GM12864 (cell line): ENCODE results near the gene FOLH1.
"Not testable (repeated sequence)": the region's sequence is repeated elsewhere in the genome, so short reads cannot be mapped to it uniquely, and the experiment has no call there.

Experiments used
- DNase-seq: peaks from one replicate; pipeline ENCODE4 v3.0.0-alpha.2; 2011; ENCODE audit warnings: low read depth
- H3K4me3 ChIP-seq: 2 replicates; pipeline ENCODE4 v1.5.1; 2011; ENCODE audit warnings: mild to moderate bottlenecking, low read depth, low read length, control low read depth
- TF ChIP-seq, protein P1 (sequence below): IDR thresholded peaks from 2 replicates; pipeline ENCODE4 v1.5.1; 2011; ENCODE audit warnings: low read depth, mild to moderate bottlenecking, moderate library complexity, low read length, control low read depth, inconsistent platforms; ENCODE audit errors: missing control alignments

FOLH1 gene

DNA sequence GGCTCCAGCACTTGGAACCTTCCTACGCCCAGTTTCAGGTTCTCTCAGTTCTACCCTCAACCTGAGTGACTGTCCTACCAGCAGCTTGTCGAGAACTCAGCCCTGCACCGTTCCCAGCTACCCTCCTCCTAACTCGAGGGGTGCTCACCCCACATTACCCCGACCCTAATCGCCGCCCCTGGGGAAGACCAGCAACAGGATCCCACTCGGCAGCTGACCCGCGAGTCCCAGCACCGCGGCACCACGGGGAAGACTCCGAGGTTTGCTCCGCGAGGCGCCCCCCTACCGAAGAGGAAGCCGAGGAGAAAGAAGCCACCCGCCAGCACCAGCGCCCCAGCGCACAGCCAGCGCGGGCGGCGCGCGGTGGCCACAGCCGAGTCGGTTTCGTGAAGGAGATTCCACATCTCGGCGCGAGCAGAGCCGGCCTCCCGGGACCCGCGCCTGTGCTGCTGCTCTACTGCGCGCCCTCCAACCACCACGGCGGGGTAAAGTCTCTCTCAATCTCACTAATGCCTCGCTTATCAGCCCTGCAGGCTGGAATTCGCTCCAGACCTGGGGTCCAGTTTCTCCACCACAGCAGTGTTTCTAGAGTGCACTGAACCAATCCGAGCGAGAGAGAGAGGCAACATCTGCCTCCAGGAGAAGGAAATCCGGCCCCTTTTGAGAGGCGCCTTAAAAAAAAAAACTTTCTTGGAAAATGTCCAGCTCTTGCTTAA, at the start of gene FOLH1:
TSS of gene FOLH1 (minus strand) at position 597 of the 716 bp plus-strand sequence. CDS start at position 404, 193 bp downstream.
- H3K4me3 ChIP-seq, result no peak within 1 kb of the TSS
- TF ChIP-seq, protein P1, sequence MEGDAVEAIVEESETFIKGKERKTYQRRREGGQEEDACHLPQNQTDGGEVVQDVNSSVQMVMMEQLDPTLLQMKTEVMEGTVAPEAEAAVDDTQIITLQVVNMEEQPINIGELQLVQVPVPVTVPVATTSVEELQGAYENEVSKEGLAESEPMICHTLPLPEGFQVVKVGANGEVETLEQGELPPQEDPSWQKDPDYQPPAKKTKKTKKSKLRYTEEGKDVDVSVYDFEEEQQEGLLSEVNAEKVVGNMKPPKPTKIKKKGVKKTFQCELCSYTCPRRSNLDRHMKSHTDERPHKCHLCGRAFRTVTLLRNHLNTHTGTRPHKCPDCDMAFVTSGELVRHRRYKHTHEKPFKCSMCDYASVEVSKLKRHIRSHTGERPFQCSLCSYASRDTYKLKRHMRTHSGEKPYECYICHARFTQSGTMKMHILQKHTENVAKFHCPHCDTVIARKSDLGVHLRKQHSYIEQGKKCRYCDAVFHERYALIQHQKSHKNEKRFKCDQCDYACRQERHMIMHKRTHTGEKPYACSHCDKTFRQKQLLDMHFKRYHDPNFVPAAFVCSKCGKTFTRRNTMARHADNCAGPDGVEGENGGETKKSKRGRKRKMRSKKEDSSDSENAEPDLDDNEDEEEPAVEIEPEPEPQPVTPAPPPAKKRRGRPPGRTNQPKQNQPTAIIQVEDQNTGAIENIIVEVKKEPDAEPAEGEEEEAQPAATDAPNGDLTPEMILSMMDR, result no peak
- no peak for DNase-seq

DNA sequence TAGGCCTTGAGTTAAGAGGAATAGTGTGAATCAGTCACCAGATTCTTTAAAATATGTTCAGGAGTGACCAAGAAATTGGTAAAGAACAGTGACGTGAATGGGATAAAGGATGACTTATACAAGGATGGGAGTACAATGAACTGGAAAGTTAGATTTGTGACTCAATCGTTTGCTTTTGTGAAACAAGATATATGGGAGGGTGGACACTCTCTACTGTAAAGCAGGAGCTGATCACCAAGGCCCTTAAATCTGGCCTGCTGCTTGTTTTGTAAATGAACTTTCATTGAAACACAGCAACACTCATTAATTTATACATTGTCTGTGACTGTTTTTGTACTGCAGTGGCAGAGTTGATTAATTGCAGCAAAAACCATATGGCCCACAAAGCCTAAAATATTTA, 46.7 kb upstream of the FOLH1 start:
- not testable (repeated sequence) for DNase-seq, H3K4me3 ChIP-seq

DNA sequence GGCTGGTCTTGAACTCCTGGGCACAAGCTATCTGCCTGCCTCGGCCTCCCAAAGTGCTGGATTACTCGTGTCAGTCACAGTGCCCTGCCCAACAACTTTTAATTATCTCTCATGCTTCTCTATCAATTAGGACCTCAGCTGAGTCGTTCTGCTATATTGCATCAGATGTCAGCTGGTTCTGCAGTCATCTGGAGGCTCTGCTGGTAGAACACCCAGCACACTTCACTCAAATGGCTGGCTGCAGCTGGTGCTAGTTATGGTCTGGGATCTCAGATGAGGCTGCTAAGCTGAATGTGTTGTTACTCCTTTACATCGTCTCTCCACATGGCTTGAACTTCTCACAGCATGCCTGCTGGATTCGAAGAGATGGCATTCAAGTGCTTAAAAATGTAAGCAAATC, 42.8 kb upstream of the FOLH1 start:
- H3K4me3 ChIP-seq, DNase-seq: not testable (repeated sequence)

DNA sequence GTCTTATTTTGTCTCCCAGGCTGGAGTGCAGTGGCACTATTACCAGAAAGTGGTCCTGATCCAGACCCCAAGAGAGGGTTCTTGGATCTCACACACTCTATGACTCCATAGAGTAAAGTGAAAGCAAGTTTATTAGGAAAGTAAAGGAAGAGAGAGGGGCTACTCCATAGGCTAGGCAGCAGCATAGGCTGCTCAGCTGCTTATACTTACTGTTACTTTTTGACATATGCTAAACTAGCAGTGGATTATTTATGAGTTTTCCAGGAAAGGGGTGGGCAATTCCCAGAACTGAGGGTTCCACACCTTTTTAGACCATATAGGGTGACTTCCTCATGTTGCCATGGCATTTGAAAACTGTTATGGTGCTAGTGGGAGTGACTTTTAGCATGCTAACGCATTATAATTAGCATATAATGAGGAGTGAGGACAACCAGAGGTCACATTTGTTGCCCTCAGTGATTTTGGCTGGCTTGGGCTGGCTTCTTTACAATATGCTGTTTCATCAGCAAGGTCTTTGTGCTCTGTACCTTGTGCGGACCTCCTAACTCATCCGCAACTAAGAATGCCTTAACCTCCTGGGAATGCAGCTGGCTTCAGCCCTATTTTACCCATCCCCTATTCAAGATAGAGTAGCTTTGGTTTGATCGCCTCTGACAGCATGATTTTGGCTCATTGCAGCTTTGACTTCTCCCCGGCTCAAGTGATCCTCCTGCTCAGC, 42.2 kb upstream of the FOLH1 start:
- DNase-seq, H3K4me3 ChIP-seq: not testable (repeated sequence)

- H3K4me3 ChIP-seq, DNase-seq: not testable (repeated sequence)
Observed at GRCh38 chr11:49249363-49249762, 41.0 kb upstream of the FOLH1 start.

- not testable (repeated sequence) for DNase-seq, H3K4me3 ChIP-seq
Observed at GRCh38 chr11:49233685-49234084, 25.3 kb upstream of the FOLH1 start.

- DNase-seq, H3K4me3 ChIP-seq: not testable (repeated sequence)
Observed at GRCh38 chr11:49233019-49233418, 24.6 kb upstream of the FOLH1 start.

GRCh38 chr11:49231725-49232124, 23.3 kb upstream of the FOLH1 start:
- not testable (repeated sequence) for H3K4me3 ChIP-seq, DNase-seq

DNA sequence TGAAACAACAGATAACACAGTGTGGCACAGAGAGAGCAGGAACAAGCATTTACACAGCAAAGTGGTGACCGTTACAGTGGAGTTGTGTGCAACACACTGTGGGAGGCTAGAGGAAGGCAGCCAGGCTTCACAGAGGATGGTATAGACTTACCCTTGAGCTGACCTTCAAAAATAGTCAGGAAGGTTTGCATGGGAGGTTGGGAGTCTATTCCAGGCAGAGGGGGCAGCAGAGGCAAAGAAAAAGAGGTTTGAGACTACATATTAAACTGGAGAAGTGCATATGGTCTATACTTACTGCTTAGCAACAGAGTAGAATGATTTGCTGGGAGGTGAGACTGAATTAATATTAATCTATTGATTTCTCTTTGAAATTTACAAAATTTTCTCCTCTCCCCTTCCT, 22.1 kb upstream of the FOLH1 start:
- not testable (repeated sequence) for H3K4me3 ChIP-seq, DNase-seq

DNA sequence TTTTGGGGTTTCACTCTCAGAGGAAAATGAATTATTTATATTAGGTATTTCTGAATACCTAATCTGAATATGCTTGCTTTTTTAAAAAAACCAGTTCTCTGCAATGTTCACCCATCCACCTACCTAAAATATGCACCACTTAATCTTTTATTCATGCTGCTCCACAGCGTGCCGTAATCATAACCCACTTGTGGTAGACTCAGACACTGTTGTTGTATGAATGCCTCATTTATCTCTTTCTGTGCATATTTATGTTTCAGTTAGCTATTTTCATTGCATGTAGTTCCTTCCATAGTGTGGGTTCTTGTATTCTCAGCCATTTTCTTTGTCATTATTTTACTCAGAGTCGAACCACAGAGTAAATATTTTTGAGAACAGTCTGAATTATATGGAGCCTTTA, 21.6 kb upstream of the FOLH1 start:
- not testable (repeated sequence) for H3K4me3 ChIP-seq, DNase-seq

GRCh38 chr11:49229136-49229535, 20.7 kb upstream of the FOLH1 start:
- DNase-seq, H3K4me3 ChIP-seq: not testable (repeated sequence)

- not testable (repeated sequence) for DNase-seq, H3K4me3 ChIP-seq
Observed at GRCh38 chr11:49225255-49225785, 16.9 kb upstream of the FOLH1 start.

- H3K4me3 ChIP-seq, result no peak overlapping the region
- DNase-seq, result no peak
- TF ChIP-seq, protein P1, result no peak
Observed at GRCh38 chr11:49221112-49221511, 12.7 kb upstream of the FOLH1 start.
